Placental pericyte (primary cell): ENCODE measurements around the gene ALPI. TPM values are rescaled to one million over a fixed set of nuclear protein-coding genes. Genes with fewer than 3 reads are reported as not detected.

Source experiments
- total RNA-seq: library from RNA; depleted of rRNA; stranded (reverse); fragments of >200 nt; gene quantifications from 2 replicates; pipeline ENCODE4 v1.2.3, GENCODE V29; 2012

Gene ALPI
- total RNA-seq, result not detected in 2 replicates

GRCh38 chr2:232455426-232456255 is at the start of gene ALPI:
TSS of gene ALPI (plus strand) at chr2:232456153. CDS start at chr2:232456200, 47 bp downstream.

GRCh38 chr2:232406556-232407310 is 49.2 kb upstream of the ALPI start, which contains the start of gene ALPG:
TSS of gene ALPG (plus strand) at chr2:232406844. CDS start at chr2:232406895, 51 bp downstream.

GRCh38 chr2:232487385-232488096 is 31.6 kb downstream of the ALPI start, which contains the start of gene ECEL1:
TSS of gene ECEL1 (minus strand) at chr2:232487834. CDS start at chr2:232486653, 1,181 bp downstream.

Other genes with a start within 250 kb of the ALPI start
- gene ALPP, start 77.4 kb upstream of the ALPI start, total RNA-seq, result under 0.01 TPM in 1 of 2 replicates, not detected in the other
- gene ALPG, start 49.3 kb upstream of the ALPI start, total RNA-seq, result not detected in 2 replicates
- not detected in 2 replicates for gene ECEL1, start 31.7 kb downstream of the ALPI start, total RNA-seq
- not detected in 2 replicates for gene PRSS56, start 64.2 kb downstream of the ALPI start, total RNA-seq
- not detected in 2 replicates for gene CHRND, start 70.0 kb downstream of the ALPI start, total RNA-seq
- gene CHRNG, start 83.5 kb downstream of the ALPI start, total RNA-seq, result not detected in 2 replicates
- 5.4 and 5.5 TPM in 2 replicates for gene TIGD1, start 94.4 kb downstream of the ALPI start, total RNA-seq
- 70.0 and 91.8 TPM in 2 replicates for gene EIF4E2, start 94.5 kb downstream of the ALPI start, total RNA-seq
- 0.14 and 0.22 TPM in 2 replicates for gene EFHD1, start 177.5 kb downstream of the ALPI start, total RNA-seq
- gene GIGYF2, start 241.2 kb downstream of the ALPI start, total RNA-seq, result 53.0 and 55.5 TPM in 2 replicates